HepG2 (cell line): ENCODE data around the gene SP1. TPM values are rescaled to one million over a fixed set of nuclear protein-coding genes. Genes with fewer than 3 reads are reported as not detected.

Source experiments
- ATAC-seq: fragments of 200-7000 bp; cut with Tn5 transposase; 3 replicates; pipeline ENCODE4 v1.9.1; 2020; ENCODE audit warnings: mild to moderate bottlenecking, moderate library complexity
- Bru-seq: library from RNA; stranded (reverse); fragments of 400-500 nt; gene quantifications from one replicate; lab custom pipeline; 2021; lab: Mats Ljungman, UMichigan
- BruChase-seq, 2 experiments: library from RNA; stranded (reverse); fragments of 400-500 nt; gene quantifications; one replicate each; lab custom pipeline; 2021; lab: Mats Ljungman, UMichigan
- BruUV-seq: library from RNA; stranded (reverse); fragments of 400-500 nt; replicated peaks from 2 replicates; lab custom pipeline; 2021; lab: Mats Ljungman, UMichigan
- CTCF ChIA-PET: fragments of 300-600 bp; formaldehyde crosslinking; extraction: SDS; loops from one replicate; lab custom pipeline; 2021; ENCODE audit warnings: low total read pairs, inconsistent platforms, low intra/inter-chr PET ratio; lab: Yijun Ruan, JAX
- POLR2A ChIA-PET: fragments of 350-600 bp; sonication (Branson Sonifier 250); formaldehyde crosslinking; loops from one replicate; lab custom pipeline; 2020; ENCODE audit warnings: antibody characterized with exemption, inconsistent platforms; lab: Yijun Ruan, JAX
- DNase-seq: peaks from one replicate; pipeline ENCODE4 v3.0.0-alpha.2; 2015; ENCODE audit warnings: low spot score
- FAIRE-seq: peaks from 3 replicates; lab custom pipeline; 2011; peaks lifted over from hg19 to GRCh38; lab: Jason Lieb, UNC
- H2AFZ ChIP-seq: one replicate; pipeline ENCODE4 v1.6.1; 2011; ENCODE audit warnings: low read length, inconsistent platforms
- H3K27ac ChIP-seq: fragments of 300-600 bp; 3 replicates; pipeline ENCODE4 v1.8.0; 2011; ENCODE audit warnings: mixed run types, mild to moderate bottlenecking, mixed read lengths, low read length, inconsistent platforms; ENCODE audit not compliant: insufficient read depth; ENCODE audit errors: extremely low read length
- H3K27me3 ChIP-seq, 2 experiments: fragments of 200-600 bp in 1 of 2; 2 replicates in 1 of 2; 3 replicates in 1 of 2; pipeline versions ENCODE4 v1.6.0 to v1.8.0; 2011; ENCODE audit warnings: low read length in 2 of 2, mild to moderate bottlenecking in 2 of 2, moderate library complexity in 2 of 2, inconsistent platforms in 1 of 2; ENCODE audit not compliant: insufficient read depth in 2 of 2, control insufficient read depth in 1 of 2
- H3K36me3 ChIP-seq, 2 experiments: fragments of 200-600 bp in 1 of 2; replicated peaks in 1 of 2; 2 replicates in 1 of 2; 3 replicates in 1 of 2; pipeline versions ENCODE4 v1.5.1 to v1.8.0; 2011; ENCODE audit warnings: low read length in 2 of 2, inconsistent platforms in 1 of 2; ENCODE audit not compliant: insufficient read depth in 2 of 2, control insufficient read depth in 1 of 2
- H3K4me1 ChIP-seq: 2 replicates; pipeline ENCODE4 v1.5.1; 2012; ENCODE audit warnings: low read length, inconsistent platforms; ENCODE audit not compliant: insufficient read depth
- H3K4me2 ChIP-seq: 2 replicates; pipeline ENCODE4 v1.6.0; 2011; ENCODE audit warnings: low read depth, low read length, inconsistent platforms
- H3K4me3 ChIP-seq, 3 experiments: fragments of 200-600 bp in 1 of 3; sonication (generic), shearing (Covaris generic) in 1 of 3; replicated peaks in 1 of 3; 2 replicates each; pipeline ENCODE4 v1.5.1; 2011 to 2016; ENCODE audit warnings: low read length in 3 of 3, inconsistent platforms in 2 of 3, low read depth in 2 of 3, mild to moderate bottlenecking in 2 of 3, control low read depth in 1 of 3, mixed read lengths in 1 of 3; ENCODE audit not compliant: insufficient read depth in 1 of 3
- H3K79me2 ChIP-seq: one replicate; pipeline ENCODE4 v1.6.1; 2011; ENCODE audit warnings: low read length, inconsistent platforms; ENCODE audit not compliant: insufficient read depth
- H3K9ac ChIP-seq: 2 replicates; pipeline ENCODE4 v1.6.0; 2011; ENCODE audit warnings: mild to moderate bottlenecking, low read depth, low read length, inconsistent platforms; ENCODE audit not compliant: insufficient read depth
- H3K9me3 ChIP-seq: 2 replicates; pipeline ENCODE4 v1.5.1; 2012; ENCODE audit warnings: mild to moderate bottlenecking, low read length
- H4K20me1 ChIP-seq: 2 replicates; pipeline ENCODE4 v1.6.0; 2011; ENCODE audit warnings: inconsistent platforms, mild to moderate bottlenecking, low read length, moderate library complexity; ENCODE audit not compliant: insufficient read depth
- HMGA1 ChIP-seq: sonication (generic); formaldehyde crosslinking; conservative IDR thresholded peaks from 2 replicates; pipeline ENCODE4 v1.4.0; 2020; ENCODE audit warnings: missing genetic modification reagents
- HNRNPK ChIP-seq: fragments of 200-400 bp; formaldehyde crosslinking; IDR thresholded peaks from 2 replicates; pipeline ENCODE4 v1.6.1; 2018; ENCODE audit warnings: low read length, low read depth, moderate library complexity, mild to moderate bottlenecking; ENCODE audit not compliant: poor library complexity, severe bottlenecking
- KDM5A ChIP-seq: fragments of 200-600 bp; sonication (generic); IDR thresholded peaks from 2 replicates; pipeline ENCODE4 v1.7.0; 2018; ENCODE audit warnings: antibody characterized with exemption, mild to moderate bottlenecking, low read length, borderline replicate concordance
- MAZ ChIP-seq, 2 experiments: sonication (generic) in 1 of 2; formaldehyde crosslinking in 1 of 2; IDR thresholded peaks; 2 replicates each; pipeline versions ENCODE4 v1.5.0 to v1.6.1; 2012 to 2020; ENCODE audit warnings: low read depth in 2 of 2, mild to moderate bottlenecking in 2 of 2, borderline replicate concordance in 1 of 2, improper control_type of control experiment in 1 of 2, low read length in 1 of 2, missing genetic modification reagents in 1 of 2, moderate library complexity in 1 of 2
- PRDM10 ChIP-seq: sonication (generic); formaldehyde crosslinking; IDR thresholded peaks from 2 replicates; pipeline ENCODE4 v1.4.0; 2020; ENCODE audit warnings: low read depth, missing genetic modification reagents
- SP4 ChIP-seq: sonication (generic); formaldehyde crosslinking; IDR thresholded peaks from 2 replicates; pipeline ENCODE4 v1.8.1; 2023; ENCODE audit warnings: mild to moderate bottlenecking, missing genetic modification reagents
- ZNF639 ChIP-seq: conservative IDR thresholded peaks from 2 replicates; pipeline ENCODE4 v1.6.1; 2018; ENCODE audit warnings: missing genetic modification reagents
- WGBS: methylation state at CpG from one replicate; pipeline ENCODE4 v1.1.6; 2017; ENCODE audit warnings: low lambda C conversion rate; 5-methylcytosine and 5-hydroxymethylcytosine counted together
- in situ Hi-C: cut with HindIII; loops from 2 replicates; pipeline ENCODE4 v1.10.0; 2017; ENCODE audit warnings: low pct_unique_long_range_greater_than_20kb; ENCODE audit not compliant: extremely low pct_ligation_motif_present
- intact Hi-C: fragments of 100-400 bp; cut with micrococcal nuclease; formaldehyde crosslinking; loops from one replicate; pipeline ENCODE4 v1.10.0; 2022; ENCODE audit not compliant: unreplicated experiment
- long read RNA-seq, 2 experiments: library from RNA in 1 of 2; library from polyadenylated mRNA in 1 of 2; stranded (forward) in 1 of 2; unstranded in 1 of 2; transcript quantifications; one replicate each; pipeline ENCODE4 v2.0.0, GENCODE V29; 2019 to 2022
- polyA minus RNA-seq, 3 experiments: library from RNA; depleted of rRNA, polyadenylated mRNA; stranded (reverse); fragments of >200 nt; gene quantifications; 2 replicates each; pipeline ENCODE4 v1.2.3, GENCODE V29; 2011; ENCODE audit warnings: low replicate concordance in 1 of 3
- polyA plus RNA-seq, 8 experiments: library from polyadenylated mRNA; depleted of rRNA in 3 of 8; stranded (reverse) in 7 of 8; unstranded in 1 of 8; fragments of >200 nt; fragmentation: Illumina TruSeq in 4 of 8; extraction: Trizol in 4 of 8; gene quantifications; 2 replicates each; pipeline versions ENCODE4 v1.2.1 to v1.2.3, GENCODE V29; 2011 to 2016; ENCODE audit warnings: low read depth in 4 of 8, missing spikeins in 1 of 8, mixed read lengths in 1 of 8; ENCODE audit not compliant: insufficient read depth in 1 of 8
- total RNA-seq, 5 experiments: library from RNA; depleted of rRNA; stranded (reverse); fragments of >200 nt; fragmentation: Illumina TruSeq; extraction: Trizol; gene quantifications; 2 replicates each; pipeline ENCODE4 v1.2.3, GENCODE V29; 2016; ENCODE audit warnings: low read depth in 1 of 5
- TF ChIP-seq, protein P1 (sequence below): sonication (generic); formaldehyde crosslinking; IDR thresholded peaks from 2 replicates; pipeline ENCODE4 v1.4.0; 2020; ENCODE audit warnings: missing genetic modification reagents

The SP1 gene
- total RNA-seq (2016; rRNA removed; fragmentation: Illumina TruSeq; extraction: Trizol) (27.5 and 46.7 TPM in 2 replicates), polyA plus RNA-seq (2011; rRNA removed) (26.5 and 27.3 TPM in 2 replicates), polyA minus RNA-seq (2011; rRNA and poly(A)+ RNA removed; ENCODE audit: low replicate concordance) (128 and 335 TPM in 2 replicates), Bru-seq, nascent RNA (percentile 73 among the genes with signal in this experiment), BruChase-seq, experiment 1, labeled RNA remaining after a 6-hour chase (percentile 94 among the genes with signal in this experiment), BruChase-seq, experiment 2, labeled RNA remaining after a 2-hour chase (percentile 93 among the genes with signal in this experiment)
- 3.0 and 3.4 TPM in 2 replicates for total RNA-seq (2016; cell fraction: cytosol; rRNA removed; fragmentation: Illumina TruSeq; extraction: Trizol; ENCODE audit: low read depth)
- 29.7 and 40.6 TPM in 2 replicates for total RNA-seq (2016; cell fraction: insoluble cytoplasmic fraction; rRNA removed; fragmentation: Illumina TruSeq; extraction: Trizol)
- total RNA-seq (2016; cell fraction: membrane; rRNA removed; fragmentation: Illumina TruSeq; extraction: Trizol) = 13.8 and 14.7 TPM in 2 replicates
- 23.5 and 24.3 TPM in 2 replicates for total RNA-seq (2016; cell fraction: nucleus; rRNA removed; fragmentation: Illumina TruSeq; extraction: Trizol)
- 18.2 TPM in 2 replicates for polyA plus RNA-seq (2011; cell fraction: cytosol; rRNA removed)
- 30.1 and 31.9 TPM in 2 replicates for polyA plus RNA-seq (2011; cell fraction: nucleus; rRNA removed)
- 14.7 and 15.8 TPM in 2 replicates for polyA plus RNA-seq (2012)
- 0.63 and 0.79 TPM in 2 replicates for polyA plus RNA-seq (2016; cell fraction: cytosol; fragmentation: Illumina TruSeq; extraction: Trizol; ENCODE audit: low read depth)
- polyA plus RNA-seq (2016; cell fraction: insoluble cytoplasmic fraction; fragmentation: Illumina TruSeq; extraction: Trizol; ENCODE audit: low read depth) = 22.5 and 22.9 TPM in 2 replicates
- 2.7 and 3.3 TPM in 2 replicates for polyA plus RNA-seq (2016; cell fraction: membrane; fragmentation: Illumina TruSeq; extraction: Trizol; ENCODE audit: low read depth)
- 25.6 and 29.7 TPM in 2 replicates for polyA plus RNA-seq (2016; cell fraction: nucleus; fragmentation: Illumina TruSeq; extraction: Trizol; ENCODE audit: insufficient read depth, low read depth)
- 38.1 and 39.5 TPM in 2 replicates for polyA minus RNA-seq (2011; cell fraction: cytosol; rRNA and poly(A)+ RNA removed)
- polyA minus RNA-seq (2011; cell fraction: nucleus; rRNA and poly(A)+ RNA removed) = 31.4 and 32.7 TPM in 2 replicates
- long read RNA-seq, experiment 1, partial matches to known transcripts = 1 of 4 reads
- long read RNA-seq, experiment 1, other reads (novel, unspliced or antisense) = 3 of 4 reads
- long read RNA-seq, experiment 2, partial matches to known transcripts = 4 of 20 reads
- long read RNA-seq, experiment 2, other reads (novel, unspliced or antisense) = 15 of 20 reads

DNA sequence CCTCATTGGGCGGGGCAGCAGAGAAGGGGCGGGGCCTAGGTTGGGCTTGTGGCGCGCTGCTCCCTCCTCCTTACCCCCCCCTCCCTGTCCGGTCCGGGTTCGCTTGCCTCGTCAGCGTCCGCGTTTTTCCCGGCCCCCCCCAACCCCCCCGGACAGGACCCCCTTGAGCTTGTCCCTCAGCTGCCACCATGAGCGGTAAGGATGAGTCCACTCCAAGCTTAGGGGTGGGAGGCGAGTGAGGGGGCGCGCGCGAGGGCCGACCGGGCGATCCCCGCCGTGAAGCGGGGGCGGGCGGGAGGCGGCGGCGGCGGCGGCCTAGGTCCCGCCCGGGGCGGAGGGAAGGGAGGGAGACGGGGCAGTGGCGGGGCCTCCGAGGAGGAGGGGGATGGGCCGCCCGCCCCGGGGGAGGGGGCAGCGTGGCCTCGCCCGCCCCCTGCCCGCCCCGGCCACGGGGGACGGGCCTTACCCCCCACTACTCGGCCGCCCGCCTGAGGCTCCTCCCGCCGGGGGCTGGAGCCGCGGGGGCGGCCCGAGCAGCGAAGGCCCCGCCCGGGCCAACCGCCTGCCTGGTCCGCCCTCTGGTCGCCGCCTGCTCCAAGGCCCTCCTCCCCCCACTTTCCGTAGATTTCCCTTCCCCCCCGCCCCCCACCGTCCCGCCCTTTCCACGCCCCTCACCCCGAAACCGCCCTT is at the start of gene SP1:
SP1 (plus strand) TSS at position 73 of the 690 bp plus-strand sequence; CDS start at position 189, 116 bp downstream.
- ATAC-seq (peak; percentile 56), DNase-seq (peak; percentile 76), FAIRE-seq (no peak)
- H3K36me3 ChIP-seq = peaks cover 15 to 24% of the 10 kb centered on the region in 2 experiments
- peak within 1 kb of the TSS; percentile 77 for H2AFZ ChIP-seq
- 2% methylated on average over 23 of the region's 71 CpGs for WGBS
- H3K9ac ChIP-seq = peak within 1 kb of the TSS; percentile 74
- in situ Hi-C loops (no loop called here), intact Hi-C loops (loop anchor here (5.0 kb wide), 1 partner anchor 42 kb away; the partner anchor contains the start of gene AMHR2)
- no peaks in the 10 kb centered on the region for H4K20me1 ChIP-seq
- ChIA-PET CTCF (interaction anchor here (0.8 kb wide), 1 partner anchor 28 kb away, joined by 3 read pairs; no protein-coding TSS in a partner anchor), POLR2A (interaction anchor here (0.6 to 2.7 kb wide), 22 partner anchors 8 to 301 kb away, joined by 3 to 24 read pairs (median 5); partner anchors contain the start of genes AAAS, CSAD, MYG1 and PRR13)
- peak within 1 kb of the TSS; percentile 79 for H3K27ac ChIP-seq
- no TSS peak for BruUV-seq
- peak within 1 kb of the TSS; percentile 65 for H3K4me2 ChIP-seq
- peaks cover 31% of the 10 kb centered on the region for H3K79me2 ChIP-seq
- H3K4me1 ChIP-seq = peaks cover 50% of the 10 kb centered on the region
- H3K4me3 ChIP-seq = peak within 1 kb of the TSS; percentile 73 to 87 (median 73)
- H3K27me3 ChIP-seq = no peaks in the 10 kb centered on the region; a peak in 1 of 5 replicates
- H3K9me3 ChIP-seq = no peaks in the 10 kb centered on the region
- peak; percentile 49; the same call in 1 of the 2 replicates for TF ChIP-seq KDM5A
- TF ChIP-seq, protein P1, sequence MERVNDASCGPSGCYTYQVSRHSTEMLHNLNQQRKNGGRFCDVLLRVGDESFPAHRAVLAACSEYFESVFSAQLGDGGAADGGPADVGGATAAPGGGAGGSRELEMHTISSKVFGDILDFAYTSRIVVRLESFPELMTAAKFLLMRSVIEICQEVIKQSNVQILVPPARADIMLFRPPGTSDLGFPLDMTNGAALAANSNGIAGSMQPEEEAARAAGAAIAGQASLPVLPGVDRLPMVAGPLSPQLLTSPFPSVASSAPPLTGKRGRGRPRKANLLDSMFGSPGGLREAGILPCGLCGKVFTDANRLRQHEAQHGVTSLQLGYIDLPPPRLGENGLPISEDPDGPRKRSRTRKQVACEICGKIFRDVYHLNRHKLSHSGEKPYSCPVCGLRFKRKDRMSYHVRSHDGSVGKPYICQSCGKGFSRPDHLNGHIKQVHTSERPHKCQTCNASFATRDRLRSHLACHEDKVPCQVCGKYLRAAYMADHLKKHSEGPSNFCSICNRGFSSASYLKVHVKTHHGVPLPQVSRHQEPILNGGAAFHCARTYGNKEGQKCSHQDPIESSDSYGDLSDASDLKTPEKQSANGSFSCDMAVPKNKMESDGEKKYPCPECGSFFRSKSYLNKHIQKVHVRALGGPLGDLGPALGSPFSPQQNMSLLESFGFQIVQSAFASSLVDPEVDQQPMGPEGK (CRISPR knock-in tag) = peak; percentile 93
- peak; percentile 92 for TF ChIP-seq MAZ (IDR thresholded peaks at IDR 0.05; ENCODE audit: borderline replicate concordance, low read depth, low read length)
- TF ChIP-seq MAZ (CRISPR knock-in tag; IDR thresholded peaks at IDR 0.05; ENCODE audit: low read depth) = peak; percentile 72
- TF ChIP-seq ZNF639 (CRISPR knock-in tag) = peak; percentile 50
- no peak for TF ChIP-seq HMGA1 (CRISPR knock-in tag)
- TF ChIP-seq HNRNPK = peak; percentile 98
- peak; percentile 82 for TF ChIP-seq SP4
- 0 out of 2 replicates have a peak, but pooled peaks have one; percentile 37 for TF ChIP-seq PRDM10
